CD4-positive, alpha-beta T cell (primary cell): ENCODE measurements around the gene ITK. TPM values are rescaled to one million over a fixed set of nuclear protein-coding genes. Genes with fewer than 3 reads are reported as not detected.
A peak's percentile ranks its signal among the peaks of the same experiment; 100 is the strongest.

Source experiments
- ATAC-seq: fragments of 200-7000 bp; cut with Tn5 transposase; one replicate; pipeline ENCODE4 v1.10.0; 2022; ENCODE audit warnings: mild to moderate bottlenecking; ENCODE audit not compliant: poor library complexity
- CTCF ChIA-PET: fragments of 350-600 bp; sonication (Branson Sonifier 250); formaldehyde crosslinking; loops from one replicate; lab custom pipeline; 2021; ENCODE audit warnings: antibody characterized with exemption, inconsistent platforms; lab: Charles Lee
- POLR2A ChIA-PET: fragments of 350-600 bp; sonication (Branson Sonifier 250); formaldehyde crosslinking; loops from one replicate; lab custom pipeline; 2021; ENCODE audit warnings: antibody characterized with exemption, inconsistent platforms; lab: Charles Lee
- DNase-seq, 14 experiments: peaks; one replicate each; pipeline ENCODE4 v3.0.0-alpha.2; 2013 to 2020; ENCODE audit warnings: mixed read lengths in 2 of 14
- H3K27ac ChIP-seq, 2 donors: one replicate each; pipeline versions ENCODE4 v1.5.1 to v1.7.0; 2013; ENCODE audit warnings: low read length in 2 of 2, low read depth in 1 of 2, mild to moderate bottlenecking in 1 of 2
- H3K27me3 ChIP-seq, 2 experiments: 1 replicate in 1 of 2; 2 replicates in 1 of 2; pipeline versions ENCODE4 v1.6.1 to v1.7.0; 2013; ENCODE audit warnings: low read length in 2 of 2, control low read depth in 1 of 2, mild to moderate bottlenecking in 1 of 2, moderate library complexity in 1 of 2; ENCODE audit not compliant: insufficient read depth in 2 of 2, control insufficient read depth in 1 of 2
- H3K36me3 ChIP-seq: one replicate; pipeline ENCODE4 v1.6.1; 2013; ENCODE audit warnings: low read length, control low read depth; ENCODE audit not compliant: insufficient read depth
- H3K4me1 ChIP-seq: one replicate; pipeline ENCODE4 v1.6.1; 2013; ENCODE audit warnings: low read length, control low read depth; ENCODE audit not compliant: insufficient read depth
- H3K4me3 ChIP-seq: one replicate; pipeline ENCODE4 v1.5.1; 2013; ENCODE audit warnings: mild to moderate bottlenecking, low read length, moderate library complexity
- H3K9me3 ChIP-seq, 2 experiments: 1 replicate in 1 of 2; 2 replicates in 1 of 2; pipeline versions ENCODE4 v1.6.1 to v1.7.0; 2013; ENCODE audit warnings: low read length in 2 of 2, mild to moderate bottlenecking in 2 of 2, control low read depth in 1 of 2, moderate library complexity in 1 of 2; ENCODE audit not compliant: control insufficient read depth in 1 of 2, insufficient read depth in 1 of 2
- H3K27ac Mint-ChIP-seq: one replicate; pipeline ENCODE4 v1.8.0; 2020; ENCODE audit warnings: mixed read lengths
- H3K27me3 Mint-ChIP-seq: one replicate; pipeline ENCODE4 v1.8.0; 2021; ENCODE audit warnings: mixed read lengths
- H3K36me3 Mint-ChIP-seq: one replicate; pipeline ENCODE4 v1.8.0; 2021; ENCODE audit warnings: low read depth, mixed read lengths
- H3K4me1 Mint-ChIP-seq: one replicate; pipeline ENCODE4 v1.8.0; 2021; ENCODE audit warnings: low read depth, mixed read lengths
- H3K4me3 Mint-ChIP-seq: one replicate; pipeline ENCODE4 v1.8.0; 2020; ENCODE audit warnings: mild to moderate bottlenecking, mixed read lengths
- H3K9me3 Mint-ChIP-seq: one replicate; pipeline ENCODE4 v1.8.0; 2020; ENCODE audit warnings: mixed read lengths
- CTCF ChIP-seq: fragments of 200-600 bp; IDR thresholded peaks from one replicate; pipeline ENCODE4 v1.8.0; 2022; ENCODE audit warnings: antibody characterized with exemption, mild to moderate bottlenecking
- intact Hi-C, 2 experiments: fragments of 100-400 bp; cut with DNase I in 1 of 2; cut with micrococcal nuclease in 1 of 2; formaldehyde crosslinking; loops; one replicate each; pipeline versions ENCODE4 v1.15.1 to v1.9.0; 2023 to 2025; cut with DNase I, micrococcal nuclease
- total RNA-seq, 174 experiments: library from RNA in 2 of 174; stranded (reverse) in 2 of 174; gene quantifications; one replicate each; pipeline ENCODE4 v1.2.3 and lab custom pipeline; 2021 to 2026

The ITK gene
- total RNA-seq, 2 experiments from 2014 or later = 289 to 292 TPM

- Histone ChIP-seq H3K27ac (peak overlapping the region; percentile 75 to 81), H3K4me3 (peak overlapping the region; percentile 9), H3K27me3 (no peaks in the 10 kb centered on the region), H3K36me3 (peaks cover 96% of the 10 kb centered on the region), H3K4me1 (peaks cover 100% of the 10 kb centered on the region), H3K9me3 (no peaks in the 10 kb centered on the region)
- Mint-ChIP-seq H3K9me3 (no peaks in the 10 kb centered on the region), H3K4me3 (peak overlapping the region; percentile 43), H3K4me1 (peaks cover 96% of the 10 kb centered on the region), H3K27ac (peak overlapping the region; percentile 80), H3K27me3 (no peaks in the 10 kb centered on the region), H3K36me3 (peaks cover 98% of the 10 kb centered on the region)
- POLR2A ChIA-PET = interaction anchor here (0.6 to 9.5 kb wide), 28 partner anchors 9 to 89 kb away, joined by 3 to 121 read pairs (median 4); partner anchors contain the start of genes ITK and MED7
- no peak for TF ChIP-seq CTCF
- DNase-seq (peak in 7 of 14 experiments; percentile 19 to 67 (median 56)), ATAC-seq (no peak)
- CTCF ChIA-PET = interaction anchor here (1.2 kb wide), 1 partner anchor 62 kb away, joined by 3 read pairs; no protein-coding TSS in a partner anchor
- intact Hi-C loops = loop anchor here in 1 of 2 experiments (2.0 kb wide), 1 partner anchor 15 kb away; no protein-coding TSS in a partner anchor
Measured at GRCh38 chr5:157217289-157218024, 36.8 kb downstream of the ITK start.

GRCh38 chr5:157219491-157220271 lies 39.0 kb downstream of the ITK start:
- Histone ChIP-seq H3K4me3 (no peak overlapping the region), H3K27me3 (no peaks in the 10 kb centered on the region), H3K27ac (peak overlapping the region; percentile 70 to 72), H3K4me1 (peaks cover 99% of the 10 kb centered on the region), H3K9me3 (no peaks in the 10 kb centered on the region), H3K36me3 (peaks cover 95% of the 10 kb centered on the region)
- intact Hi-C loops = no loop called here
- no peak for TF ChIP-seq CTCF
- no peaks in the 10 kb centered on the region for H3K9me3 Mint-ChIP-seq
- CTCF ChIA-PET = interaction anchor here (0.9 kb wide), 1 partner anchor 13 kb away, joined by 3 read pairs; no protein-coding TSS in a partner anchor
- no peak for DNase-seq
- H3K4me3 Mint-ChIP-seq = peak overlapping the region; percentile 27
- POLR2A ChIA-PET = interaction anchor here (0.8 to 9.5 kb wide), 6 partner anchors 13 to 77 kb away, joined by 3 to 121 read pairs (median 6); partner anchors contain the start of gene MED7
- no peak for ATAC-seq
- H3K27ac Mint-ChIP-seq = peak overlapping the region; percentile 80
- H3K36me3 Mint-ChIP-seq = peaks cover 98% of the 10 kb centered on the region
- H3K27me3 Mint-ChIP-seq = no peaks in the 10 kb centered on the region
- peaks cover 85% of the 10 kb centered on the region for H3K4me1 Mint-ChIP-seq

GRCh38 chr5:157221959-157222358 lies 41.3 kb downstream of the ITK start:
- H3K9me3 ChIP-seq = no peaks in the 10 kb centered on the region
- H3K27me3 ChIP-seq = no peaks in the 10 kb centered on the region
- peak overlapping the region; percentile 93 for H3K27ac Mint-ChIP-seq
- ChIA-PET CTCF (interaction anchor here (1.2 to 1.7 kb wide), 3 partner anchors 14 to 26 kb away, joined by 3 to 4 read pairs (median 3); no protein-coding TSS in a partner anchor), POLR2A (interaction anchor here (0.6 to 9.5 kb wide), 13 partner anchors 10 to 97 kb away, joined by 3 to 121 read pairs (median 6); partner anchors contain the start of genes ITK and MED7)
- H3K4me3 ChIP-seq = no peak overlapping the region
- peak overlapping the region; percentile 64 for H3K4me3 Mint-ChIP-seq
- H3K36me3 ChIP-seq = peaks cover 95% of the 10 kb centered on the region
- H3K9me3 Mint-ChIP-seq = no peaks in the 10 kb centered on the region
- no peaks in the 10 kb centered on the region for H3K27me3 Mint-ChIP-seq
- peaks cover 82% of the 10 kb centered on the region for H3K4me1 Mint-ChIP-seq
- peak overlapping the region; percentile 53 to 83 for H3K27ac ChIP-seq
- ATAC-seq (peak; percentile 15), DNase-seq (peak in 1 of 14 experiments; percentile 49)
- peaks cover 98% of the 10 kb centered on the region for H3K4me1 ChIP-seq
- intact Hi-C loops = loop anchor here (1.0 to 2.0 kb wide), 5 partner anchors 13 to 73 kb away; partner anchors contain the start of gene ITK (in 1 of the 2)
- H3K36me3 Mint-ChIP-seq = peaks cover 98% of the 10 kb centered on the region
- no peak for TF ChIP-seq CTCF
